Heart right ventricle (tissue), 16 donors: ENCODE measurements around the gene SLC37A2. TPM values are rescaled to one million over a fixed set of nuclear protein-coding genes. Genes with fewer than 3 reads are reported as not detected.
A peak's percentile ranks its signal among the peaks of the same experiment; 100 is the strongest.

Experiments used
- ATAC-seq, 8 donors: fragments of 200-7000 bp; cut with Tn5 transposase; one replicate each; pipeline ENCODE4 v1.9.1; 2020; ENCODE audit warnings: mild to moderate bottlenecking in 8 of 8, moderate library complexity in 8 of 8, moderate number of reproducible peaks in 1 of 8
- DNase-seq, 2 donors: peaks; one replicate each; pipeline ENCODE4 v3.0.0-alpha.2; 2020
- H3K27ac ChIP-seq, 10 donors: fragments of 200-600 bp; sonication (generic) in 2 of 10; one replicate each; pipeline versions ENCODE4 v1.5.0 to v1.8.0; 2020 to 2022; ENCODE audit warnings: mild to moderate bottlenecking in 3 of 10
- H3K27me3 ChIP-seq, 7 donors: fragments of 200-600 bp; one replicate each; pipeline ENCODE4 v1.8.0; 2021 to 2022; ENCODE audit warnings: mild to moderate bottlenecking in 2 of 7
- H3K36me3 ChIP-seq, 9 donors: fragments of 200-600 bp; sonication (generic) in 1 of 9; one replicate each; pipeline versions ENCODE4 v1.5.0 to v1.8.0; 2020 to 2022; ENCODE audit warnings: mild to moderate bottlenecking in 2 of 9
- H3K4me1 ChIP-seq, 9 donors: fragments of 200-600 bp; sonication (generic) in 1 of 9; one replicate each; pipeline versions ENCODE4 v1.5.0 to v1.8.0; 2020 to 2022; ENCODE audit warnings: mild to moderate bottlenecking in 4 of 9
- H3K4me3 ChIP-seq, 10 donors: fragments of 200-600 bp; sonication (generic) in 2 of 10; one replicate each; pipeline versions ENCODE4 v1.5.0 to v1.8.0; 2020 to 2022; ENCODE audit warnings: mild to moderate bottlenecking in 7 of 10, moderate library complexity in 2 of 10
- H3K9me3 ChIP-seq, 11 donors: fragments of 200-600 bp in 10 of 11; sonication (generic) in 2 of 11; one replicate each; pipeline versions ENCODE4 v1.5.0 to v1.8.0; 2013 to 2022; ENCODE audit warnings: mild to moderate bottlenecking in 2 of 11, control low read depth in 1 of 11, moderate library complexity in 1 of 11
- WGBS, 2 donors: extraction: QIAGEN DNeasy Blood & Tissue Kit; methylation state at CpG; one replicate each; pipeline ENCODE4 v1.1.7; 2013; ENCODE audit warnings: inconsistent platforms in 1 of 2; 5-methylcytosine and 5-hydroxymethylcytosine counted together
- intact Hi-C, 10 donors: fragments of 100-400 bp; cut with DNase I; formaldehyde crosslinking; loops; one replicate each; pipeline versions ENCODE4 v1.11.1 to v1.14.2; 2022
- polyA plus RNA-seq, 2 donors: library from polyadenylated mRNA; stranded (reverse); fragments of 200-250 nt; gene quantifications; one replicate each; pipeline ENCODE4 v1.2.3, GENCODE V29; 2013
- total RNA-seq, 10 donors: library from RNA; stranded (reverse); fragmentation: NEBNext Ultra II Directional in 3 of 10; extraction: Animal tissue kit (Norgen Biotek cat#: 25700) in 3 of 10; gene quantifications; one replicate each; pipeline versions ENCODE4 v1.2.1 to v1.2.4, GENCODE V29; 2021 to 2023
- TF ChIP-seq, protein P1 (sequence below), 9 donors: fragments of 200-600 bp; sonication (generic) in 2 of 9; IDR thresholded peaks; one replicate each; pipeline versions ENCODE4 v1.5.0 to v1.8.0; 2021 to 2022; ENCODE audit warnings: antibody characterized with exemption in 9 of 9, mild to moderate bottlenecking in 5 of 9, moderate library complexity in 1 of 9
- donor health status: Arrhythmogenic right ventricular cardiomyopathy.
- donor health status: ischemic (EF 13 %, LVEDD 7.1; RV severe dilation, severe dysfunction).
- donor health status: healthy with polysubstance abuse.
- donor health status: DM: no; HTN: yes; CAD: no.
- donor health status: DM: no; HTN: no; CAD: no.
- donor health status: ischemic (EF 25% LVEDD 6.9; RV normal size, moderate dysfunction).
- donor health status: ischemic (EF 25% LVEDD 5.7; RV mildly dilated, moderate dysfunction).
- donor health status: healthy.
- donor health status: DM: yes; HTN: yes; CAD: no.
- donor health status: Ischemic cardiomyopathy.
- donor health status: ischemic (EF 35%, LVEDD 5.7; RV mildly dilated, moderate dysfunction).
- donor health status: nonischemic (EF 11% LVEDD 7.7; RV severe dilation, severe dysfunction).
- donor health status: DM: yes; HTN: yes; CAD: no.
- donor health status: PGD.
- donor health status: ischemic (EF 29% LVEDD 5.4; RV normal size, mild dysfunction).
- donor health status: nonischemic (EF 23%, LVEDD 6.1; RV moderate dilation, normal function).

Gene SLC37A2
- total and polyA plus RNA-seq, 12 donors, result 0.74 to 10.5 (median 1.3) TPM

DNA sequence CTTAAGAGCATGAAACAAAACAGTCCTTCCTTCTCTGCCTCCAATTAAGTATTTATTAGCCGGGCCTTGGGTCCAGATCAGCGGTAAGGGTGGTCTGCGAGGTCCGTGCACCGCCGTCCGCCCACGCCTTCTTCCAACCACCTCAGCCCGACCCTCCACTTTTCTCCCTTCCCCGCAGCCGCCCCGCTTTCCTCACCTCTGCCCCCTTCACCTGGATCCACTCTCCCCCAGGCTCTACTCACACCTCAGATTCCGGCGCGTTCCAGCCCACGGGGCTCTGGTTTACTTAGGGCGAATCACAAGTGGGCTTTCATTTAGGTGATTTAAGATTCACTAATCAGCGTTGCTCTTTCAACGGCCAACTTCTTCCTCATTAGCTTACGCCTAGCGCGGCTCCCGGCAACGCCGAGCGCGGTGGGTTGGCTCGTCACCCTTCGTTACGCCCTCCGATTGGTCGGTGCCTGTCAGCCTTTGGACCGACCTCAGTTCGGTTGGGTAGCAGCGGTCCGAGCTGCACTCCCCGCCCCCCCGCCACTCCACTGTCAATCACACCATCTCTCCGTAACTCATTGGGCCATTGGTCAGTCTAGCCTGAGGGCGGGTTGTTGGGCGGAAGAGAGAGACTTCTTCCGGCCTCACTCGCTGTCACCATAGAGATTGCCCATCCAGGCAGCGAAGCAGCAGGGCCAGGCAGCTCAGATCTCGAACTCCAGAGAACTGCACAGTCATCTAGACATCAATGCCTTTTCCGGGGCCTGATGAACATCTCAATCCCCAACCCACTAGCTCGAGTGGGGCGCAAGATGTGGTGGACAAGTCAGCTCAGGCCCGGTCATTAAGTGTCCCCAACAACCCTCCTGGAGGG is 48.5 kb downstream of the SLC37A2 start, which contains the start of gene TMEM218:
Gene TMEM218 (minus strand): TSS at position 284 of the 865 bp plus-strand sequence. CDS start 9,385 bp downstream, outside the sequence.
- peak; percentile 99 to 100 for DNase-seq
- Histone ChIP-seq H3K9me3 (no peaks in the 10 kb centered on the region), H3K27ac (peak within 1 kb of the TSS in 9 of 10 donors; percentile 47 to 80 (median 74)), H3K27me3 (peaks cover 0 to 3% (median 0%) of the 10 kb centered on the region in 7 donors), H3K36me3 (peaks cover 0 to 6% (median 0%) of the 10 kb centered on the region in 9 donors), H3K4me3 (peak within 1 kb of the TSS; percentile 64 to 93 (median 76)), H3K4me1 (peaks cover 0 to 15% (median 9%) of the 10 kb centered on the region in 9 donors)
- WGBS, 2 donors, result 5% methylated on average over 49 of the region's 49 CpGs
- peak; percentile 99 to 100 (median 100) for ATAC-seq
- intact Hi-C loops, result loop anchor here in 1 of 10 donors (10.0 kb wide), 1 partner anchor 157 kb away; the partner anchor contains the start of gene CCDC15
- TF ChIP-seq, protein P1, sequence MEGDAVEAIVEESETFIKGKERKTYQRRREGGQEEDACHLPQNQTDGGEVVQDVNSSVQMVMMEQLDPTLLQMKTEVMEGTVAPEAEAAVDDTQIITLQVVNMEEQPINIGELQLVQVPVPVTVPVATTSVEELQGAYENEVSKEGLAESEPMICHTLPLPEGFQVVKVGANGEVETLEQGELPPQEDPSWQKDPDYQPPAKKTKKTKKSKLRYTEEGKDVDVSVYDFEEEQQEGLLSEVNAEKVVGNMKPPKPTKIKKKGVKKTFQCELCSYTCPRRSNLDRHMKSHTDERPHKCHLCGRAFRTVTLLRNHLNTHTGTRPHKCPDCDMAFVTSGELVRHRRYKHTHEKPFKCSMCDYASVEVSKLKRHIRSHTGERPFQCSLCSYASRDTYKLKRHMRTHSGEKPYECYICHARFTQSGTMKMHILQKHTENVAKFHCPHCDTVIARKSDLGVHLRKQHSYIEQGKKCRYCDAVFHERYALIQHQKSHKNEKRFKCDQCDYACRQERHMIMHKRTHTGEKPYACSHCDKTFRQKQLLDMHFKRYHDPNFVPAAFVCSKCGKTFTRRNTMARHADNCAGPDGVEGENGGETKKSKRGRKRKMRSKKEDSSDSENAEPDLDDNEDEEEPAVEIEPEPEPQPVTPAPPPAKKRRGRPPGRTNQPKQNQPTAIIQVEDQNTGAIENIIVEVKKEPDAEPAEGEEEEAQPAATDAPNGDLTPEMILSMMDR (IDR thresholded peaks at IDR 0.05), result no peak

DNA sequence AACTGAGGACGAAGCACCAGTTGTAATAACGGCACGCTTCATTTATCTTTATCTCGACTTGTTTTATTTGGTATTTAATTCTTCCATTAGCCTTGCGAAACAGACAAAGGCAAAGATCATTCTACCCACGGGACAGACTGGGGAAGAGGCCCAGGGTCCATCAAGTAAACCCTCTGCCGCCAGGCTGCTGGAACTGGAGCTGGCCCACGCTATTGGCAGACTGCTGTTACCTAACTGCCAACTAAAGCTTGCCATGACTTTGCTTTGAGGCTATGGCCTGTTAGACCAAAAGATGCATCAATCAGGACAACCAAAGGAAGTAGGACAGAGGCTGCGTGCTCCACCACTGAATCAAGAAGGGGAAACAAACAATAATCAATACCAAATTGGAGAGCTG is 49.1 kb downstream of the SLC37A2 start:
- peaks cover 0 to 15% (median 9%) of the 10 kb centered on the region in 9 donors for H3K4me1 ChIP-seq
- H3K36me3 ChIP-seq, result peaks cover 0 to 5% (median 0%) of the 10 kb centered on the region in 9 donors
- peak overlapping the region in 5 of 10 donors; percentile 8 to 52 (median 25) for H3K27ac ChIP-seq
- WGBS, 2 donors, result 80 to 83% methylated on average over 9 of the region's 9 CpGs
- H3K9me3 ChIP-seq, result no peaks in the 10 kb centered on the region
- H3K4me3 ChIP-seq, result peak overlapping the region in 9 of 10 donors; percentile 14 to 93 (median 73)
- peaks cover 0 to 9% (median 0%) of the 10 kb centered on the region in 7 donors for H3K27me3 ChIP-seq
- ATAC-seq (no peak), DNase-seq (no peak)
- TF ChIP-seq, protein P1 (IDR thresholded peaks at IDR 0.05), result no peak
- intact Hi-C loops, result loop anchor here in 1 of 10 donors (10.0 kb wide), 1 partner anchor 157 kb away; the partner anchor contains the start of gene CCDC15

DNA sequence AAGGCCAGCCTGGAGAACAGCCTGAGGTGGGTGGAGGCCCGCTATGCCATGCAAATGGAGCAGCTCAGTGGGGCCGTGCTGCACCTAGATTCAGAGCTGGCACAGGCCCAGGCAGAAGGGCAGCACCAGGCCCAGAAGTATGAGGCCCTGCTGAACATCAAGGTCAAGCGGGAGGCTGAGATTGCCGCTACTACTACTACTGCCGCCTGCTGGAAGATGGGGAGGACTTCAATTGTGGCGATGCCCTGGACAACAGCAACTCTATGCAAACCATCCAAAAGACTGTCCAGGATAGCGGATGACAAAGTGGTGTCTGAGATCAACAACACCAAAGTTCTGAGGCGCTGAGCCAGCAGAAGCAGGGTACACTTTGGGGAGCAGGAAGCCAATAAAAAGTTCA is 51.4 kb downstream of the SLC37A2 start:
- H3K4me1 ChIP-seq, result peaks cover 0 to 15% (median 9%) of the 10 kb centered on the region in 9 donors
- intact Hi-C loops, result loop anchor here in 1 of 10 donors (10.0 kb wide), 1 partner anchor 160 kb away; the partner anchor contains the start of gene CCDC15
- no peaks in the 10 kb centered on the region for H3K36me3 ChIP-seq
- ATAC-seq (no peak), DNase-seq (no peak)
- no peaks in the 10 kb centered on the region for H3K9me3 ChIP-seq
- no peak overlapping the region for H3K27ac ChIP-seq
- TF ChIP-seq, protein P1 (IDR thresholded peaks at IDR 0.05), result no peak
- WGBS, 2 donors, result 61 to 66% methylated on average over 8 of the region's 8 CpGs
- peaks cover 0 to 27% (median 5%) of the 10 kb centered on the region in 7 donors for H3K27me3 ChIP-seq
- no peak overlapping the region for H3K4me3 ChIP-seq

DNA sequence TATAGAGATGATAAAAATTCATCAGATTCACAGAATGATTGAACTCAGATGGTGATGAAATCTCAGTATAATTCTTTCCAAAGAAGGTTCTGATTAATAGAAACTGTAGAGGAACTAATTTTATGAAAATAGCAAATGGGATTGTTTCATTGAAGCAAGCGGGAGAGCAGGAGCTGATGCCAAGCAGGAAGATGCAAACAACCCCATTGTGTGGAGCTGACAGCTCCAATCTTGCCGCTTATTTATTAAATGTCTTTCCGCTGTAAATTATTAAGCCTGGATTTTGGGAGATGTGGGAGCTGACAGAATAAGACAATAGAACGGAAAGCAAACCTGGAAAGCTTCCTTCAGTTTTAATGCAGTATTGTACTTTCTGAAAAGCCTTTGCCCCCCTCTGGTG is 54.3 kb downstream of the SLC37A2 start:
- intact Hi-C loops, result loop anchor here in 1 of 10 donors (10.0 kb wide), 1 partner anchor 163 kb away; the partner anchor contains the start of gene CCDC15
- Histone ChIP-seq H3K36me3 (no peaks in the 10 kb centered on the region), H3K27ac (peak overlapping the region in 1 of 10 donors; percentile 41), H3K4me3 (no peak overlapping the region), H3K9me3 (no peaks in the 10 kb centered on the region), H3K27me3 (peaks cover 0 to 27% (median 5%) of the 10 kb centered on the region in 7 donors), H3K4me1 (no peaks in the 10 kb centered on the region)
- DNase-seq (no peak), ATAC-seq (no peak)
- TF ChIP-seq, protein P1 (IDR thresholded peaks at IDR 0.05), result no peak
- WGBS, 2 donors, result 66 to 71% methylated on average over 4 of the region's 4 CpGs
